NCI-H2227 (cell line): Measurements from ENCODE around the gene ETV1.

Experiments used
- DNase-seq: peaks from one replicate; lab custom pipeline; 2025; ENCODE audit not compliant: unreplicated experiment; lab: John Stamatoyannopoulos, UW

Gene ETV1

GRCh38 chr7:13987395-13987794 is 2.1 kb downstream of the ETV1 start:
- no peak for DNase-seq

GRCh38 chr7:13986208-13986607 is 3.3 kb downstream of the ETV1 start:
- DNase-seq = no peak

- no peak for DNase-seq
These were observed 4.4 kb downstream of the ETV1 start for GRCh38 chr7:13984831-13985685.

GRCh38 chr7:13984061-13984460 is 5.4 kb downstream of the ETV1 start:
- no peak for DNase-seq

GRCh38 chr7:13982940-13983677 is 6.4 kb downstream of the ETV1 start:
- DNase-seq = no peak

- DNase-seq = peak; percentile 12
These were observed 8.4 kb downstream of the ETV1 start for GRCh38 chr7:13981070-13981469.

GRCh38 chr7:13980474-13980873 is 9.0 kb downstream of the ETV1 start:
- no peak for DNase-seq

- DNase-seq = no peak
These were observed 9.6 kb downstream of the ETV1 start for GRCh38 chr7:13979671-13980435.

GRCh38 chr7:13976594-13976993 is 12.9 kb downstream of the ETV1 start:
- DNase-seq = peak; percentile 9

GRCh38 chr7:13965077-13965476 is 24.4 kb downstream of the ETV1 start:
- DNase-seq = no peak

GRCh38 chr7:13963925-13964324 is 25.5 kb downstream of the ETV1 start:
- DNase-seq = no peak

GRCh38 chr7:13955494-13955893 is 34.0 kb downstream of the ETV1 start:
- DNase-seq = no peak

GRCh38 chr7:13953368-13953767 is 36.1 kb downstream of the ETV1 start:
- no peak for DNase-seq

GRCh38 chr7:13952921-13953320 is 36.5 kb downstream of the ETV1 start:
- no peak for DNase-seq

- no peak for DNase-seq
These were observed 39.5 kb downstream of the ETV1 start for GRCh38 chr7:13949939-13950338.

GRCh38 chr7:13949445-13949844 is 40.0 kb downstream of the ETV1 start:
- DNase-seq = peak; percentile 15

- no peak for DNase-seq
These were observed 41.3 kb downstream of the ETV1 start for GRCh38 chr7:13948019-13948801.

- DNase-seq = no peak
These were observed 41.9 kb downstream of the ETV1 start for GRCh38 chr7:13947535-13947934.

GRCh38 chr7:13946181-13946580 is 43.3 kb downstream of the ETV1 start:
- DNase-seq = no peak

GRCh38 chr7:13945670-13946069 is 43.8 kb downstream of the ETV1 start:
- DNase-seq = no peak

- no peak for DNase-seq
These were observed 55.9 kb downstream of the ETV1 start for GRCh38 chr7:13933536-13933935.
